ENCODE results near the gene AVPR1B. TPM values are rescaled to one million over a fixed set of nuclear protein-coding genes. Genes with fewer than 3 reads are reported as not detected.
A peak's percentile ranks its signal among the peaks of the same experiment; 100 is the strongest.

Gene AVPR1B
- total RNA-seq, 1 experiment from 2014 or later, result not detected

- Histone ChIP-seq H3K23me2 (ENCODE audit: insufficient read length, low read depth, low read length, poor library complexity, severe bottlenecking) (peaks cover 14% of the 10 kb centered on the region), H2BK20ac (ENCODE audit: low read depth, low read length, poor library complexity, severe bottlenecking) (no peak overlapping the region), H3K9ac (ENCODE audit: extremely low read depth, insufficient read length, low read length) (no peak overlapping the region), H4K5ac (ENCODE audit: insufficient read length, low read depth, low read length) (no peak overlapping the region), H4K20me1 (ENCODE audit: control insufficient read depth, insufficient read depth, insufficient read length) (no peaks in the 10 kb centered on the region), H3K14ac (ENCODE audit: insufficient read depth, low read length) (no peak overlapping the region), H3K18ac (ENCODE audit: insufficient read length, low read depth, low read length) (no peak overlapping the region), H2BK15ac (ENCODE audit: low read depth, low read length) (no peak overlapping the region), H3K56ac (ENCODE audit: insufficient read length, low read depth, low read length) (no peak overlapping the region), H3K79me1 (ENCODE audit: insufficient read depth, low read depth, low read length, poor library complexity, severe bottlenecking) (no peaks in the 10 kb centered on the region), H2BK120ac (ENCODE audit: low read depth, low read length, poor library complexity, severe bottlenecking) (no peak overlapping the region), H2BK12ac (ENCODE audit: insufficient read length, low read depth, low read length) (no peak overlapping the region), H3K23ac (ENCODE audit: insufficient read length, low read depth, low read length) (no peak overlapping the region), H3K79me2 (ENCODE audit: insufficient read depth, low read length) (no peaks in the 10 kb centered on the region), H2BK5ac (ENCODE audit: insufficient read length, low read length) (no peak overlapping the region), H3K4me2 (ENCODE audit: insufficient read depth, insufficient read length, low read length) (no peak overlapping the region), H3K27me3 (ENCODE audit: insufficient read depth, low read length) (peaks cover 3% of the 10 kb centered on the region; the same call in 1 of the 2 replicates), H3K4ac (ENCODE audit: low read depth, low read length) (no peak overlapping the region), H3T11ph (ENCODE audit: low read length) (no peak overlapping the region), H4K8ac (replicated peaks; ENCODE audit: insufficient read length, low read depth, low read length) (no peak overlapping the region), H4K91ac (ENCODE audit: insufficient read length, low read depth, low read length) (no peak overlapping the region), H3K27ac (ENCODE audit: insufficient read length, low read depth, low read length) (no peak overlapping the region), H3K4me1 (ENCODE audit: insufficient read depth, low read length) (no peaks in the 10 kb centered on the region), H2AFZ (ENCODE audit: low read length) (no peak overlapping the region), H2AK5ac (ENCODE audit: insufficient read length, low read length) (no peak overlapping the region), H3K9me3 (ENCODE audit: control insufficient read depth, low read depth, low read length) (no peaks in the 10 kb centered on the region)
- no peak for TF ChIP-seq CTCF (conservative IDR thresholded peaks at IDR 0.05)
- Mint-ChIP-seq H3K27ac (no peak overlapping the region), H3K36me3 (ENCODE audit: insufficient read depth in 1 of 3, low read depth in 3 of 3) (peaks cover 0 to 5% (median 0%) of the 10 kb centered on the region in 3 experiments; a peak in 3 of 7 replicates), H3K9me3 (peaks cover 4 to 5% of the 10 kb centered on the region in 2 experiments; a peak in 1 of 5 replicates), H3K27me3 (ENCODE audit: low read depth) (peaks cover 61% of the 10 kb centered on the region), H3K4me1 (peaks cover 12% of the 10 kb centered on the region in 2 experiments), H3K4me3 (peak overlapping the region in 1 of 2 experiments; percentile 33; a peak in 2 of 5 replicates)
- no peak for DNase-seq
- no CpG with 5 or more reads among the region's 8 CpGs for WGBS (ENCODE audit: extremely low coverage, insufficient read length, low lambda C conversion rate)
These were observed 1.4 kb downstream of the AVPR1B start for GRCh38 chr1:206115791-206116190.
